Mucosa of descending colon (tissue), 3 donors: ENCODE data around the gene SPRED2. TPM values are rescaled to one million over a fixed set of nuclear protein-coding genes. Genes with fewer than 3 reads are reported as not detected.

ENCODE experiments used
- ATAC-seq: fragments of 200-7000 bp; cut with Tn5 transposase; one replicate; pipeline ENCODE4 v1.9.1; 2020; ENCODE audit warnings: mild to moderate bottlenecking, moderate library complexity
- DNase-seq, 3 donors: peaks; one replicate each; pipeline ENCODE4 v3.0.0-alpha.2; 2020
- H3K36me3 ChIP-seq: fragments of 200-600 bp; one replicate; pipeline ENCODE4 v1.8.0; 2021; ENCODE audit warnings: low read depth, mild to moderate bottlenecking
- H3K4me1 ChIP-seq: fragments of 200-600 bp; one replicate; pipeline ENCODE4 v1.8.0; 2021; ENCODE audit warnings: low read depth, mild to moderate bottlenecking
- H3K4me3 ChIP-seq: fragments of 200-600 bp; one replicate; pipeline ENCODE4 v1.8.0; 2021; ENCODE audit warnings: mild to moderate bottlenecking
- H3K9me3 ChIP-seq: fragments of 200-600 bp; one replicate; pipeline ENCODE4 v1.8.0; 2021; ENCODE audit warnings: mild to moderate bottlenecking
- intact Hi-C, 2 donors: fragments of 100-400 bp; cut with DNase I in 1 of 2; cut with micrococcal nuclease in 1 of 2; formaldehyde crosslinking; loops; one replicate each; pipeline versions ENCODE4 v1.11.0 to v1.11.1; 2022; cut with DNase I, micrococcal nuclease
- total RNA-seq, 3 donors: library from RNA; stranded (reverse); fragmentation: NEBNext Ultra II Directional in 2 of 3; extraction: Animal tissue kit (Norgen Biotek cat#: 25700) in 2 of 3; gene quantifications; one replicate each; pipeline versions ENCODE4 v1.2.1 to v1.2.4, GENCODE V29; 2021 to 2023
- TF ChIP-seq, protein P1 (sequence below): fragments of 200-600 bp; IDR thresholded peaks from one replicate; pipeline ENCODE4 v1.8.0; 2022; ENCODE audit warnings: antibody characterized with exemption, mild to moderate bottlenecking
- donor health status: DM: no; HTN: no; CAD: no; lungs with moderate emphysema.
- donor health status: DM: no; HTN: no; CAD: no.
- donor health status: DM: no; HTN: yes; CAD: no.

SPRED2 gene
- total RNA-seq, 3 donors from 2014 or later, result 38.1 to 65.0 (median 43.4) TPM

DNA sequence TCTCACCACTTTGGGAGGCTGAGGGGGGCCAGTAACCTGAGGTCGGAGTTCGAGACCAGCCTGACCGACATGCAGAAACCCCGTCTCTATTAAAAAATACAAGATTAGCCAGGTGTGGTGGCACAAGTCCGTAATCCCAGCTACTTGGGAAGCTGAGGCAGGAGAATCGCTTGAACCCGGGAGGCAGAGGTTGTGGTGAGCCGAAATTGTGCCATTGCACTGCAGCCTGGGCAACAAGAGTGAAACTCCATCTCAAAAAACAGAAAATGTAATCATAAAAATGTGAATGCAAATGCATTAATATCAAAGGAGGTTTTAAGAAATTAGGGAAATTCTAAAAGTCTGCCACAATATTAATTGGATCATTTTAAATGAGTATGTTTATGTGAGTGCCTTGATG, 159.1 kb downstream of the SPRED2 start:
- DNase-seq (no peak), ATAC-seq (no peak)
- no peaks in the 10 kb centered on the region for H3K4me1 ChIP-seq
- H3K36me3 ChIP-seq, result peaks cover 3% of the 10 kb centered on the region
- no peaks in the 10 kb centered on the region for H3K9me3 ChIP-seq
- TF ChIP-seq, protein P1, sequence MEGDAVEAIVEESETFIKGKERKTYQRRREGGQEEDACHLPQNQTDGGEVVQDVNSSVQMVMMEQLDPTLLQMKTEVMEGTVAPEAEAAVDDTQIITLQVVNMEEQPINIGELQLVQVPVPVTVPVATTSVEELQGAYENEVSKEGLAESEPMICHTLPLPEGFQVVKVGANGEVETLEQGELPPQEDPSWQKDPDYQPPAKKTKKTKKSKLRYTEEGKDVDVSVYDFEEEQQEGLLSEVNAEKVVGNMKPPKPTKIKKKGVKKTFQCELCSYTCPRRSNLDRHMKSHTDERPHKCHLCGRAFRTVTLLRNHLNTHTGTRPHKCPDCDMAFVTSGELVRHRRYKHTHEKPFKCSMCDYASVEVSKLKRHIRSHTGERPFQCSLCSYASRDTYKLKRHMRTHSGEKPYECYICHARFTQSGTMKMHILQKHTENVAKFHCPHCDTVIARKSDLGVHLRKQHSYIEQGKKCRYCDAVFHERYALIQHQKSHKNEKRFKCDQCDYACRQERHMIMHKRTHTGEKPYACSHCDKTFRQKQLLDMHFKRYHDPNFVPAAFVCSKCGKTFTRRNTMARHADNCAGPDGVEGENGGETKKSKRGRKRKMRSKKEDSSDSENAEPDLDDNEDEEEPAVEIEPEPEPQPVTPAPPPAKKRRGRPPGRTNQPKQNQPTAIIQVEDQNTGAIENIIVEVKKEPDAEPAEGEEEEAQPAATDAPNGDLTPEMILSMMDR, result no peak
- no peak overlapping the region for H3K4me3 ChIP-seq
- intact Hi-C loops, result no loop called here

DNA sequence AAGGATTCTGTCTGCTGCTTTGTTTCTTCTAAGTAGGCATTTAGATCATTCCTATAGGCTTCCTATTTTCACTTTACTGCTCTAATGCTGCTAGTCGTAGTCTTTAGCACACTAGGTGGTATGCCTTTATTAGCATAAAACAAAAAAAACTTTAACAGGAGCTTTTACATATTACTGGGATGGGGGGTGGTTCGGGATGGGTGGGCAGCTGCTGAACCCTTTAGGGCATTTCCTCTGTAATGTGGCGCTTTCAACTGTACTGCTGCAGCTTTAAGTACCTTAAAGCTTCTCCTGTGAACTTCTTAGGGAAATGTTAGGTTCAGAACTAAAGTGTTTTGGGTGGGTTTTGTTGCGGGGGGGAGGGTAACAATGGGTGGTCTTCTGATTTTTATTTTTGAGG, 163.4 kb downstream of the SPRED2 start:
- DNase-seq (no peak), ATAC-seq (no peak)
- H3K9me3 ChIP-seq, result no peaks in the 10 kb centered on the region
- peaks cover 3% of the 10 kb centered on the region for H3K36me3 ChIP-seq
- no peak overlapping the region for H3K4me3 ChIP-seq
- peaks cover 6% of the 10 kb centered on the region for H3K4me1 ChIP-seq
- TF ChIP-seq, protein P1, result no peak
- intact Hi-C loops, result no loop called here

- no peak for DNase-seq
- intact Hi-C loops, result no loop called here
- H3K36me3 ChIP-seq, result no peaks in the 10 kb centered on the region
These were observed 165.4 kb downstream of the SPRED2 start for GRCh38 chr2:65267008-65267407.

DNA sequence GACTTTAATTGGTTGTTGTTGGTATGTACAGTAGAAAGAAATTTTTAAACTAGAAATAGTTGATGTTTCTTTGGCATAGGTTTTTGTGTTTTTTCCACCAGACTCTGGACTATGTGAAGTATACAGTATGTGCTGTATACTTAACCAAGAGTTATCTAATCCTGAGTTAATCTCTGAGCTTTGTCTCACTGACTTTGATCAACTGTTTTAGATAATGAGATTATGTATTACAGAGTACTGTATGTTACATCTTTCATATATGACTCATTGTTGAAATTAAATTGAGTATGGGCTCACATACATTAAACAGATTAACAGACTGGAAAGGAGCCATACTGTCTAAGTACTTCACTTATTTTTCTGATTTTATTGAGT, 166.7 kb downstream of the SPRED2 start:
- Histone ChIP-seq H3K4me3 (no peak overlapping the region), H3K4me1 (peaks cover 6% of the 10 kb centered on the region), H3K9me3 (no peaks in the 10 kb centered on the region), H3K36me3 (no peaks in the 10 kb centered on the region)
- TF ChIP-seq, protein P1, result no peak
- intact Hi-C loops, result loop anchor here in 1 of 2 donors (2.0 kb wide), 1 partner anchor 287 kb away; no protein-coding TSS in a partner anchor
- DNase-seq (no peak), ATAC-seq (no peak)

More at GRCh38 chr2:65267008-65267407, 165.4 kb downstream of the SPRED2 start:
- no peaks in the 10 kb centered on the region for H3K9me3 ChIP-seq
- no peak for ATAC-seq
- peaks cover 6% of the 10 kb centered on the region for H3K4me1 ChIP-seq
- TF ChIP-seq, protein P1, result no peak
- H3K4me3 ChIP-seq, result no peak overlapping the region

DNA sequence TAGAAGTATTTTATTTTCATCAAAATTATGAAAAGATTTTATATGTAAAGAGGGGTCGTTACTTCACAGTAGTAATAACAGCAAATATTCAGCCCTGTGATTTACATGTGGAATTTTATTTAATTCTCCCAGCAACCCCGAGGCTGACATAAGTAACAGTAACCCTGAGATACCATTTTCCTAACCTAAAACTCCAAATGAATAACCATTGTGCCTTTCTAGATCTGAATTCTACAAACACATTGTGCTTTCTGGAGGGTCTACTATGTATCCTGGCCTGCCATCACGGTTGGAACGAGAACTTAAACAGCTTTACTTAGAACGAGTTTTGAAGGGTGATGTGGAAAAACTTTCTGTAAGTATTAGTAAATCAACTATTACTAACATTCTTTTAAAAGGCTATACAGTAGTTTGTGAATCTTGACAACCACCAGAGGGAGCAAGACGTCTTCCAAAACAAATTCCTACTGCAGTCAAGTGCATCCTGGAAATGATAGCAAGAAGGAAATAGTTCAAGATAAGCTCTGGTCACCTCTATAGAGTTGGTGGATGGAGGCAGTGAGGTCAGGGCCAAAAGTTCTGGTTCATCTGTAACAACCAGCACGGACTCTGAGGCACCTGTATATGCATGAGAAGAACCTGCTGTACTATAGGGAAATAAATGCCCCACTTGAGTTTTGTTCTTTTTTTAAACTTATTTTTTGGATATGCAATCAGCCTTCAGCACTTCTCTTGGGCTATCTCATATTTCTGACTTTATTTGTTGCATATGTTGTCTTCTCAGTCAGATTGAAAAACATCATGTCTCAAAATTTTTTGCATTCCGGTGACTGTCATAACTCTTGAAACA, 167.4 kb downstream of the SPRED2 start:
- intact Hi-C loops, result loop anchor here in 1 of 2 donors (2.0 kb wide), 1 partner anchor 288 kb away; no protein-coding TSS in a partner anchor
- ATAC-seq, result peak; percentile 88
- TF ChIP-seq, protein P1, result peak; percentile 22
- Histone ChIP-seq H3K36me3 (no peaks in the 10 kb centered on the region), H3K4me1 (peaks cover 6% of the 10 kb centered on the region), H3K9me3 (no peaks in the 10 kb centered on the region), H3K4me3 (no peak overlapping the region)
- DNase-seq, result peak in 1 of 3 donors; percentile 74
